AG09309 (cell line): ENCODE measurements around the gene ALG9.

ENCODE experiments used
- DNase-seq: peaks from one replicate; pipeline ENCODE4 v3.0.0-alpha.2; 2010; ENCODE audit warnings: low read depth
- H3K4me3 ChIP-seq: 2 replicates; pipeline ENCODE4 v1.5.1; 2011; ENCODE audit warnings: mild to moderate bottlenecking, low read depth, low read length, moderate library complexity; ENCODE audit not compliant: control insufficient read depth
- CTCF ChIP-seq: IDR thresholded peaks from 2 replicates; pipeline ENCODE4 v1.5.1; 2011; ENCODE audit warnings: mild to moderate bottlenecking, low read depth, low read length, inconsistent platforms; ENCODE audit not compliant: insufficient read depth, control insufficient read depth; ENCODE audit errors: missing control alignments

Gene ALG9

GRCh38 chr11:111870522-111870885, 877 bp downstream of the ALG9 start:
- no peak for DNase-seq
- H3K4me3 ChIP-seq: peak overlapping the region; percentile 80
- no peak for TF ChIP-seq CTCF

GRCh38 chr11:111870113-111870512, 1.3 kb downstream of the ALG9 start:
- no peak overlapping the region for H3K4me3 ChIP-seq
- TF ChIP-seq CTCF: no peak
- no peak for DNase-seq

GRCh38 chr11:111860257-111860656, 11.1 kb downstream of the ALG9 start:
- no peak for DNase-seq
- no peak for TF ChIP-seq CTCF
- H3K4me3 ChIP-seq: no peak overlapping the region

GRCh38 chr11:111855506-111855905, 15.9 kb downstream of the ALG9 start:
- DNase-seq: no peak
- H3K4me3 ChIP-seq: no peak overlapping the region
- TF ChIP-seq CTCF: no peak

GRCh38 chr11:111852103-111852502, 19.3 kb downstream of the ALG9 start:
- no peak overlapping the region for H3K4me3 ChIP-seq
- no peak for TF ChIP-seq CTCF
- no peak for DNase-seq

GRCh38 chr11:111851636-111852035, 19.7 kb downstream of the ALG9 start:
- DNase-seq: no peak
- TF ChIP-seq CTCF: peak; percentile 64
- no peak overlapping the region for H3K4me3 ChIP-seq

GRCh38 chr11:111851067-111851466, 20.3 kb downstream of the ALG9 start:
- TF ChIP-seq CTCF: no peak
- DNase-seq: no peak
- H3K4me3 ChIP-seq: no peak overlapping the region
